T-helper 2 cell (primary cell): ENCODE results near the gene GPBAR1.
A peak's percentile ranks its signal among the peaks of the same experiment; 100 is the strongest.

ENCODE experiments used
- DNase-seq, 5 experiments: peaks; one replicate each; pipeline versions ENCODE4 v3.0.0 to v3.0.0-alpha.2; 2012 to 2022
- total RNA-seq, 2 donors: gene quantifications; one replicate each; lab custom pipeline; 2026; lab: John Stamatoyannopoulos, UW

Gene GPBAR1
- 1.1 to 3.1 reads per million in 2 donors for total RNA-seq

GRCh38 chr2:218260742-218261422, at the start of gene GPBAR1:
TSS of gene GPBAR1 (plus strand) at chr2:218261015. CDS start at chr2:218262725, 1,710 bp downstream.
- DNase-seq = no peak

GRCh38 chr2:218214116-218214515, 46.7 kb upstream of the GPBAR1 start:
- DNase-seq = no peak

GRCh38 chr2:218216336-218216673, 44.5 kb upstream of the GPBAR1 start:
- no peak for DNase-seq

- DNase-seq = peak; percentile 88 to 98 (median 90)
Observed at GRCh38 chr2:218216674-218217359, 44.0 kb upstream of the GPBAR1 start, which contains the start of gene ARPC2. TSS of gene ARPC2 (plus strand) at chr2:218217189. CDS start at chr2:218217471, 282 bp downstream.

GRCh38 chr2:218217360-218218267, 43.2 kb upstream of the GPBAR1 start:
- peak; percentile 35 to 83 (median 59) for DNase-seq

- DNase-seq = peak in 3 of 5 experiments; percentile 12 to 87 (median 23)
Observed at GRCh38 chr2:218218268-218219185, 42.3 kb upstream of the GPBAR1 start.

- DNase-seq = no peak
Observed at GRCh38 chr2:218219934-218220333, 40.9 kb upstream of the GPBAR1 start.

- peak in 1 of 5 experiments; percentile 32 for DNase-seq
Observed at GRCh38 chr2:218221000-218221399, 39.8 kb upstream of the GPBAR1 start.

- DNase-seq = peak in 1 of 5 experiments; percentile 49
Observed at GRCh38 chr2:218223046-218223445, 37.8 kb upstream of the GPBAR1 start.

- DNase-seq = no peak
Observed at GRCh38 chr2:218224186-218224585, 36.6 kb upstream of the GPBAR1 start.

GRCh38 chr2:218226903-218227302, 33.9 kb upstream of the GPBAR1 start:
- DNase-seq = no peak

- no peak for DNase-seq
Observed at GRCh38 chr2:218228366-218229090, 32.3 kb upstream of the GPBAR1 start.

- peak in 3 of 5 experiments; percentile 12 to 87 (median 45) for DNase-seq
Observed at GRCh38 chr2:218229239-218229638, 31.6 kb upstream of the GPBAR1 start.

- peak in 1 of 5 experiments; percentile 68 for DNase-seq
Observed at GRCh38 chr2:218229851-218230250, 31.0 kb upstream of the GPBAR1 start.

GRCh38 chr2:218230882-218231281, 29.9 kb upstream of the GPBAR1 start:
- peak in 2 of 5 experiments; percentile 31 to 72 for DNase-seq

GRCh38 chr2:218233543-218233942, 27.3 kb upstream of the GPBAR1 start:
- no peak for DNase-seq

- no peak for DNase-seq
Observed at GRCh38 chr2:218234521-218234920, 26.3 kb upstream of the GPBAR1 start.

- no peak for DNase-seq
Observed at GRCh38 chr2:218235017-218235416, 25.8 kb upstream of the GPBAR1 start.

- DNase-seq = no peak
Observed at GRCh38 chr2:218236829-218237228, 24.0 kb upstream of the GPBAR1 start.

- DNase-seq = no peak
Observed at GRCh38 chr2:218238887-218239286, 21.9 kb upstream of the GPBAR1 start.

GRCh38 chr2:218244204-218244603, 16.6 kb upstream of the GPBAR1 start:
- DNase-seq = no peak
